ENCODE results near the gene VAPA.

The VAPA gene

DNA sequence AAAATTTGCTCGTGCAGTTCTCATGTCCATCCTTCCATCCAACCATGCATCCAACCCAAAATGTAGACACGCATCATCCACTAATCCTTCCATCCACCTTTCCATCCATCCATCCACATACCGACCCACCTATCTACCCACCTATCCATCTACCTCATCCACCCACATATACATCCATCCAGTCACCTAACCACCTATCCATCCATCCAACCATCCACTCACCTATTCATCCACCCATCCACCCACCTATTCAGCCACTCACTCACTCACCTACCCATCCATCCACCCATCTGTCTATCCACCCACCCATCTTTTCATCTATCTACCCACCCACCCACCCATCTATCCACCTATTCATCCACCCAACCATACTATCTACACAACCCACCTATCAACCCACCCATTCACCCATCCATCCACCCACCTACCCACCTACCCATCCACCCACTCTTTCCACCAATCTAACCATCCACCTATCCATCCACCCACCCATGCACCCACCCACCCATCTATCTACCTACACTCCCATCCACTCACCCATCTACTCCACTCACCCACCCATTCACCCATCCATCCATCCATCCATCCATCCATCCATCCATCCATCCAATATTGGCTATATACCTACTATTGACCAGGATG, 94.3 kb downstream of the VAPA start:
- no peak for DNase-seq
